Upper lobe of right lung (tissue), 1 donor: Measurements from ENCODE around the gene OCA2. TPM values are rescaled to one million over a fixed set of nuclear protein-coding genes. Genes with fewer than 3 reads are reported as not detected.

Source experiments
- ATAC-seq: fragments of 200-7000 bp; cut with Tn5 transposase; one replicate; pipeline ENCODE4 v1.9.1; 2020; ENCODE audit warnings: mild to moderate bottlenecking, moderate library complexity
- DNase-seq: peaks from one replicate; pipeline ENCODE4 v3.0.0-alpha.2; 2020
- H3K27ac ChIP-seq: fragments of 200-600 bp; one replicate; pipeline ENCODE4 v1.8.0; 2022
- H3K27me3 ChIP-seq: fragments of 200-600 bp; one replicate; pipeline ENCODE4 v1.8.0; 2022; ENCODE audit warnings: mild to moderate bottlenecking
- H3K36me3 ChIP-seq: fragments of 200-600 bp; one replicate; pipeline ENCODE4 v1.8.0; 2022
- H3K4me1 ChIP-seq: fragments of 200-600 bp; one replicate; pipeline ENCODE4 v1.8.0; 2022
- H3K4me3 ChIP-seq: fragments of 200-600 bp; one replicate; pipeline ENCODE4 v1.8.0; 2022; ENCODE audit warnings: mild to moderate bottlenecking
- H3K9me3 ChIP-seq: fragments of 200-600 bp; one replicate; pipeline ENCODE4 v1.8.0; 2022
- intact Hi-C: fragments of 100-400 bp; cut with DNase I; formaldehyde crosslinking; loops from one replicate; pipeline ENCODE4 v1.11.0; 2022
- total RNA-seq: library from RNA; stranded (reverse); fragmentation: NEBNext Ultra II Directional; extraction: Animal tissue kit (Norgen Biotek cat#: 25700); gene quantifications from one replicate; pipeline ENCODE4 v1.2.1, GENCODE V29; 2021
- TF ChIP-seq, protein P1 (sequence below): fragments of 200-600 bp; IDR thresholded peaks from one replicate; pipeline ENCODE4 v1.8.0; 2022; ENCODE audit warnings: antibody characterized with exemption
- donor health status: DM: no; HTN: yes; CAD: no; lungs with severe emphysema.

The OCA2 gene
- total RNA-seq, 1 donor from 2014 or later, result 0.55 TPM

GRCh38 chr15:28023422-28023821 lies 75.7 kb downstream of the OCA2 start:
- TF ChIP-seq, protein P1, sequence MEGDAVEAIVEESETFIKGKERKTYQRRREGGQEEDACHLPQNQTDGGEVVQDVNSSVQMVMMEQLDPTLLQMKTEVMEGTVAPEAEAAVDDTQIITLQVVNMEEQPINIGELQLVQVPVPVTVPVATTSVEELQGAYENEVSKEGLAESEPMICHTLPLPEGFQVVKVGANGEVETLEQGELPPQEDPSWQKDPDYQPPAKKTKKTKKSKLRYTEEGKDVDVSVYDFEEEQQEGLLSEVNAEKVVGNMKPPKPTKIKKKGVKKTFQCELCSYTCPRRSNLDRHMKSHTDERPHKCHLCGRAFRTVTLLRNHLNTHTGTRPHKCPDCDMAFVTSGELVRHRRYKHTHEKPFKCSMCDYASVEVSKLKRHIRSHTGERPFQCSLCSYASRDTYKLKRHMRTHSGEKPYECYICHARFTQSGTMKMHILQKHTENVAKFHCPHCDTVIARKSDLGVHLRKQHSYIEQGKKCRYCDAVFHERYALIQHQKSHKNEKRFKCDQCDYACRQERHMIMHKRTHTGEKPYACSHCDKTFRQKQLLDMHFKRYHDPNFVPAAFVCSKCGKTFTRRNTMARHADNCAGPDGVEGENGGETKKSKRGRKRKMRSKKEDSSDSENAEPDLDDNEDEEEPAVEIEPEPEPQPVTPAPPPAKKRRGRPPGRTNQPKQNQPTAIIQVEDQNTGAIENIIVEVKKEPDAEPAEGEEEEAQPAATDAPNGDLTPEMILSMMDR, result no peak
- Histone ChIP-seq H3K36me3 (no peaks in the 10 kb centered on the region), H3K9me3 (no peaks in the 10 kb centered on the region), H3K4me1 (no peaks in the 10 kb centered on the region), H3K4me3 (no peak overlapping the region), H3K27ac (no peak overlapping the region), H3K27me3 (no peaks in the 10 kb centered on the region)
- intact Hi-C loops, result no loop called here
- ATAC-seq, result no peak
- DNase-seq, result no peak

- H3K4me1 ChIP-seq, result no peaks in the 10 kb centered on the region
- TF ChIP-seq, protein P1, result no peak
- H3K27ac ChIP-seq, result no peak overlapping the region
- H3K36me3 ChIP-seq, result no peaks in the 10 kb centered on the region
- no peak for DNase-seq
- no peak overlapping the region for H3K4me3 ChIP-seq
- H3K9me3 ChIP-seq, result no peaks in the 10 kb centered on the region
- H3K27me3 ChIP-seq, result no peaks in the 10 kb centered on the region
- intact Hi-C loops, result no loop called here
- no peak for ATAC-seq
Measured at GRCh38 chr15:28022961-28023360, 76.2 kb downstream of the OCA2 start.

- Histone ChIP-seq H3K36me3 (no peaks in the 10 kb centered on the region), H3K9me3 (no peaks in the 10 kb centered on the region), H3K27ac (no peak overlapping the region), H3K4me3 (no peak overlapping the region), H3K27me3 (no peaks in the 10 kb centered on the region), H3K4me1 (no peaks in the 10 kb centered on the region)
- no peak for DNase-seq
- TF ChIP-seq, protein P1, result no peak
- intact Hi-C loops, result no loop called here
- ATAC-seq, result no peak
Measured at GRCh38 chr15:28022181-28022580, 76.9 kb downstream of the OCA2 start.

DNA sequence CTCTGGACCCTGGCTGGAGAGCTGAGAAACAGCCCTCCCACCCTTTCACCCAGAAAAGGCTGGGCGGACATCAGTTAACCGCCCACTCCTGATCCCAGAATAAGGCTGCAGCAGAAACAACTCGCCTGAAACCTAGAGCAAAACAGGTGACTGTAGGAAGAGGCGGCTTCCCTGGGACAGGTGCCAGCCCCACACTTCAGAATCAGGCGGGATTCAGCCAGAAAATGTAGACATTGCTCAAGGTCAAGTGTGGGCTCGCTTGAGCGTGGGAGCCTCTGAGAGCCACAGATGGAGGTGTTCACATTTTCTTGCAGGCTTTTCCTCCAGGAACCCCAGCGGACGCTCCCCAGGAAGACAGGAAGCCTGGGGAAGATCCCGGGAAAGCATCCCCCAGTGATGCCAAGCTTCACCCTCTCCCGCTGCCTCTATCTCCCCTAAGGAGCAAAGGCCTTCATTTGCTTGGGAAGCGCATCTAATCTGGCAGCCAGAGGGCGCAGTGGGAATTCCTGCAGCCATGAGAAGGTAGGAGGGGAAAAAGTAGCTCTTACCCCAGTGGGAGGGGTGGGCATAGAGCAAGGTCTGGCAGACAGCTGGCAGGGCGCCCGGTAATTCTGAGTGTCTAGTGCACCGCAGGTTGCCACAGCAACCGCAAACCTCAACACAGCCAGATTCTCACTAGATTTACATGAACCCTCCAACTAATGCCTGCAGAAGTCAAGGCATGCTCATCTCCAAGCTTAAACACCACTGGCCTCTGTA lies 77.7 kb downstream of the OCA2 start:
- TF ChIP-seq, protein P1, result peak; percentile 31
- H3K36me3 ChIP-seq, result no peaks in the 10 kb centered on the region
- DNase-seq (peak; percentile 78), ATAC-seq (peak; percentile 49)
- H3K4me3 ChIP-seq, result no peak overlapping the region
- no peaks in the 10 kb centered on the region for H3K27me3 ChIP-seq
- no peak overlapping the region for H3K27ac ChIP-seq
- intact Hi-C loops, result no loop called here
- H3K4me1 ChIP-seq, result no peaks in the 10 kb centered on the region
- H3K9me3 ChIP-seq, result no peaks in the 10 kb centered on the region

DNA sequence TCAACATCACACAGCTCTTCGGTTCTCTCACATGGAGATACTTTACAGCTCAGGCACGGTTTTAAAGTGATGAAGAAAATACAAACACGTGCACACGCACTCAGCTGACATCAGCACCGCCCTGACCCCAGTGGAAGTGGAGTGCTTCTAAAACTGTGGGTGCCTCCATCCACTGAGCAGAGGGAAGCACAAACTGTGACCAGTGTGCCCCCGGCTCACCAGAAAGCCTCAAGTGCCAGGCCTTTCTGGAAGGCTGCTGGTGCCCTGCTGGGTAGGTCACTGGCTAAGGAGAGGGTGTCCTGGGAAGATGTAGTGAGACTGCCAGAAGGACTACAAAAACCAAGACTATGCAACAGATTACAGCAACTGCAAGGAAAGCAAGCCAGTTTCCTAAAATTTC lies 78.5 kb downstream of the OCA2 start:
- Histone ChIP-seq H3K9me3 (no peaks in the 10 kb centered on the region), H3K4me3 (no peak overlapping the region), H3K36me3 (no peaks in the 10 kb centered on the region), H3K27ac (no peak overlapping the region), H3K27me3 (no peaks in the 10 kb centered on the region), H3K4me1 (no peaks in the 10 kb centered on the region)
- no peak for ATAC-seq
- no peak for DNase-seq
- TF ChIP-seq, protein P1, result no peak
- intact Hi-C loops, result no loop called here
